ENCODE results near the gene SV2A.
"Not testable (repeated sequence)": the region's sequence is repeated elsewhere in the genome, so short reads cannot be mapped to it uniquely, and the experiment has no call there.

The SV2A gene

DNA sequence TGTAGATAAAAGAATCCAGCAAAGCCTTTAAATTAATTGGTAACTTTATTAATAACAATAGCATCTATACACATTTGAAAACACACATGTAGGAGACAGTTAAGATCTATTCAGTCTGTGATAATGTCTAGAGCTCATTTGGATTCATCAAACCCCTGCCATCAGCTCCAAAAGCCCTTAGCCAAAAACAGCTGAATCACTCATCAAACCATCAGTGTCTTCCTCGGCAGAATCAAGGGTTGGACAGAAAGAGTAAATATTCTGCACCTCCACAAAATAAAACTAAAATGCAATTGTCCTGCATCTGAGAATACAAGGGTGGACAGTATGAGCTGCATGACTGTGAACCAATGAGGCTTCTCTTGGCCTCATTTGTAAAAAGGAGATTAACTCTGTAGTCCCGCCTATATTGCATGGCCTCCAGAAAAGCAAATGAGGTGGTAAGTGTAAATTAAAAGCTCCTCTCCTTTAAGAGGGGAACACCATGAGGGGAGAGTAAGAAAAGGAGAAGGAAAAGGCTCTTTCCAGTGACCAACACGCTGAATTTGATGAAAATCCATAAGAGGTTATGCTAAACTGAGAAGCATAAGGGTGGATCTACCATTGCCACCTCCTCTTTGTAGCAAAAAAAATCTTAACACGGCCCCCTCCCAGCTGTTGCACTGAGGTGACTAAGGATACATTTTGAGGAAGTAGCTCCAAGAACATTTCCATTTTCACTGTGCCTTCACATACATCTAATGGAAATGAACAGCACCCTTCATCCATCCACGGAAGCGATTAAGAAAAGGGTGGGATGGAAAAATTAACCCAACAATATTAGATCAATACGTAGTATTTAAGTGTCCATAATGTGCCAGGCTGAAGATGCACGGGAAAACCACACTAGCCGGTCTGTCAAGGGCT lies 33.0 kb downstream of the SV2A start:
- H3K36me3 ChIP-seq, result peaks cover 10% of the 10 kb centered on the region
- TF ChIP-seq, protein P1, sequence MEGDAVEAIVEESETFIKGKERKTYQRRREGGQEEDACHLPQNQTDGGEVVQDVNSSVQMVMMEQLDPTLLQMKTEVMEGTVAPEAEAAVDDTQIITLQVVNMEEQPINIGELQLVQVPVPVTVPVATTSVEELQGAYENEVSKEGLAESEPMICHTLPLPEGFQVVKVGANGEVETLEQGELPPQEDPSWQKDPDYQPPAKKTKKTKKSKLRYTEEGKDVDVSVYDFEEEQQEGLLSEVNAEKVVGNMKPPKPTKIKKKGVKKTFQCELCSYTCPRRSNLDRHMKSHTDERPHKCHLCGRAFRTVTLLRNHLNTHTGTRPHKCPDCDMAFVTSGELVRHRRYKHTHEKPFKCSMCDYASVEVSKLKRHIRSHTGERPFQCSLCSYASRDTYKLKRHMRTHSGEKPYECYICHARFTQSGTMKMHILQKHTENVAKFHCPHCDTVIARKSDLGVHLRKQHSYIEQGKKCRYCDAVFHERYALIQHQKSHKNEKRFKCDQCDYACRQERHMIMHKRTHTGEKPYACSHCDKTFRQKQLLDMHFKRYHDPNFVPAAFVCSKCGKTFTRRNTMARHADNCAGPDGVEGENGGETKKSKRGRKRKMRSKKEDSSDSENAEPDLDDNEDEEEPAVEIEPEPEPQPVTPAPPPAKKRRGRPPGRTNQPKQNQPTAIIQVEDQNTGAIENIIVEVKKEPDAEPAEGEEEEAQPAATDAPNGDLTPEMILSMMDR (IDR thresholded peaks at IDR 0.05), result no peak
- peaks cover 16% of the 10 kb centered on the region for H3K9me3 ChIP-seq
- peaks cover 36 to 57% of the 10 kb centered on the region in 2 experiments for H3K4me1 ChIP-seq (ENCODE audit: control insufficient read depth in 1 of 2, insufficient read depth in 1 of 2, low read depth in 1 of 2, low read length in 1 of 2)
- H3K27ac ChIP-seq, result peak overlapping the region; percentile 99
- H3K4me3 ChIP-seq (ENCODE audit: low read depth in 1 of 2, low read length in 1 of 2), result peak overlapping the region; percentile 71 to 93
- no peaks in the 10 kb centered on the region for H3K27me3 ChIP-seq

DNA sequence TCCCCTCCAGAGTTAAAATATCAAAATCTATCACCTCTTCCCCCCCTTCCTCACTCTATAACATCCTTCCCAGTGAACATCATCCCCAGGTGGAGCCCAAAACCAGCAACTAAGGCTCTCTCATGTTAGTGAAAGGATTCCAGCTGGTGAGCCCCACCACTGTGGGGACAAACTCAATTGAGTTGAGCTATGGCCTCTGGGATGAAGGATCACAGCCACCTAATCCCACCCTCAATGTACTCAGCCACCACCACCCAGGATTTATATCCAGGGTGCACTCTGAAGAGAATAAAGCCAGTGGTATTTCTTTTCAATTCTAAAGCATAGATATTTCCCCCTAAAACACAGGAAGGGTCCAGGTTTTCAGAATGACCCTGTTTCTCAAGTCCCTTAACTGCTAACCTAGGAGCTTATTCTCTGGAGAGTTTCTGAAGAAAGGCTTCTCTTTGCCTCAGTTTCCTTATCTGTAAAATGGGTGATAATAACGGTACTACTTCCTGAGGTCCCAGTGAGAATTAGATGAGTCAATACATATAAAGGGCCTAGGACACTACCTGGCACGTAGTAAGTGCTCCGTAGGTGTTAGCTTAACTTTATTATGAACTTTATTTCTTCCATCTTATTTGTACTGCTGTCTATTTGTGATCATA lies 33.9 kb downstream of the SV2A start:
- TF ChIP-seq, protein P1 (IDR thresholded peaks at IDR 0.05), result no peak
- Histone ChIP-seq H3K27ac (peak overlapping the region; percentile 99), H3K4me3 (ENCODE audit: low read depth in 1 of 2, low read length in 1 of 2) (peak overlapping the region; percentile 71 to 93), H3K36me3 (peaks cover 10% of the 10 kb centered on the region), H3K4me1 (ENCODE audit: control insufficient read depth in 1 of 2, insufficient read depth in 1 of 2, low read depth in 1 of 2, low read length in 1 of 2) (peaks cover 32 to 50% of the 10 kb centered on the region in 2 experiments), H3K27me3 (no peaks in the 10 kb centered on the region), H3K9me3 (peaks cover 14% of the 10 kb centered on the region)

DNA sequence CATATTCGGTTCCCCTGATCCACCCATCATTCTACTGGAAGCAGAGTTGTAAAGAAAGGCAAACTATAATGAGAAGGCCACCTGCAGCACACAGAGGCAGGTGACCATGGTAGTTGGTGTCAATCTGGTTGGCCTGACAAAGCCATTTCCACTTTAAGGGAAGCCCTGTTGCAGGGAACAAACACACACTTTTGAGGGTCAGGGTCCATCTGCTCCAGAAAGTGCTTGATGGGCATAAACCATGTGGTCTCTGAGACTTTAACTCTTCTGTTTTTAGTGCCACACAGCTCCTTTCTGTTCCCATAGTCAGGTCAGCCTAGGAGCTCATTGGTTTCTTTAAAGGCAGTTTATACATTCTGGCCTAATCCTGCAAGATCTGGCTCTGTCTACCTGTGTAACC lies 35.8 kb downstream of the SV2A start:
- H3K4me3 ChIP-seq (ENCODE audit: low read depth in 1 of 2, low read length in 1 of 2), result peak overlapping the region in 1 of 2 experiments; percentile 3
- H3K27me3 ChIP-seq, result no peaks in the 10 kb centered on the region
- H3K9me3 ChIP-seq, result peaks cover 7% of the 10 kb centered on the region
- peaks cover 13% of the 10 kb centered on the region for H3K36me3 ChIP-seq
- TF ChIP-seq, protein P1 (IDR thresholded peaks at IDR 0.05), result no peak
- peak overlapping the region; percentile 65 for H3K27ac ChIP-seq
- peaks cover 28 to 38% of the 10 kb centered on the region in 2 experiments for H3K4me1 ChIP-seq (ENCODE audit: control insufficient read depth in 1 of 2, insufficient read depth in 1 of 2, low read depth in 1 of 2, low read length in 1 of 2)

DNA sequence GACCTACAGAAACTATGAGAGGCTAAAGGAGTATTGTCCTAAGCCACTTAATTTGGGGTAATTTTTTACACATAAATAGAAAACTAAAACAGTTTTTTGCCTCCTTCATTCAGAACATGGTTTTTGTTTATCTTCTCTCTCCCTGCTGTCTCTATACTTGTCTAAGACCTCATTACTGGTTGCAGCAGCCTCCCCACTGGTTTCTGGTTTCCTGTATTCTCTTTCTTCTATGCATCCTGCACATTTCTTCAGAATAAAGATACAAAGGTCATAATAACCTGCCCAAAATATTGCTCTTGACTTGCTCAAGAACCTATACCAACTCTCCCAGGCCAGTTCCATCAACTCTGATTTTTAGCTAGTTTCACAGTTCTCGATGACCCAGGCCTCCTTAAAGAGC lies 38.1 kb downstream of the SV2A start:
- TF ChIP-seq, protein P1 (IDR thresholded peaks at IDR 0.05), result no peak
- Histone ChIP-seq H3K4me1 (ENCODE audit: control insufficient read depth in 1 of 2, insufficient read depth in 1 of 2, low read depth in 1 of 2, low read length in 1 of 2) (peaks cover 19 to 30% of the 10 kb centered on the region in 2 experiments), H3K4me3 (ENCODE audit: low read depth in 1 of 2, low read length in 1 of 2) (no peak overlapping the region), H3K36me3 (peaks cover 13% of the 10 kb centered on the region), H3K27ac (no peak overlapping the region), H3K9me3 (no peaks in the 10 kb centered on the region), H3K27me3 (no peaks in the 10 kb centered on the region)

DNA sequence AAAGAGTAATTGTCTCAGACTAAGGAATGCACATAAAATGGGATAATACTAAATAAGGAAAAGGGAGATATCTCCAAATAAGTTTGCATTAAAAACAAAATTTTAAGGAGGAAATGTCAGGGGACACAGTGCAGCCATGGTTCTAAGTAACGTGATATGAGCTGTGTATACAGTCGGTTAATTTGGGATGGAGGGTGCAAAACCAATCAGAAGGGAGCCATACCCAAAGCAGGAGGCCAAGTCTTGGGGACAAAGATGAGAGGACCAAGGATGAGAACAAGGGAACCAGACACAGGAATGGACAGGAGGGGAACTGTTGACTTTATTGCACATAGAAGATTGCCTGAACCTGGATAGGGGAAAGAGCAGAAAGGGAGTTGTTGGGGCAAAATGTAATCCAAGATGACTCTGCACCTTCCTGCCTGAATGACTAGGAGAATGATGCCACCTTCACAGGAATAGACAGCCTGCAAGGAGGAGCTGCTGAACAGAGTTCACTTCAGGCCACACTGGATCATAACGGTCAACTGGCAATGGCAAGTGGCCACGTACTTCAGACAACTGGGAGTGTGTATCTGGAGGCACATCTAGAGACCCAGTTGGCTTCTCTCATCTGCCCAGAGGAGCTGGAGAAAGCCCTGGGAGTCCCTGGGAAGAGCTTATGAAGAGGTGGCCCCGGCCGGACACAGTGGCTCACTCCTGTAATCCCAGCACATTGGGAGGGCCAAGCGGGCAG lies 40.3 kb downstream of the SV2A start:
- TF ChIP-seq, protein P1 (IDR thresholded peaks at IDR 0.05), result no peak
- peaks cover 10% of the 10 kb centered on the region for H3K36me3 ChIP-seq
- no peaks in the 10 kb centered on the region for H3K27me3 ChIP-seq
- no peaks in the 10 kb centered on the region for H3K9me3 ChIP-seq
- no peak overlapping the region for H3K27ac ChIP-seq
- no peak overlapping the region for H3K4me3 ChIP-seq (ENCODE audit: low read depth in 1 of 2, low read length in 1 of 2)
- peaks cover 5 to 8% of the 10 kb centered on the region in 2 experiments for H3K4me1 ChIP-seq (ENCODE audit: control insufficient read depth in 1 of 2, insufficient read depth in 1 of 2, low read depth in 1 of 2, low read length in 1 of 2)

DNA sequence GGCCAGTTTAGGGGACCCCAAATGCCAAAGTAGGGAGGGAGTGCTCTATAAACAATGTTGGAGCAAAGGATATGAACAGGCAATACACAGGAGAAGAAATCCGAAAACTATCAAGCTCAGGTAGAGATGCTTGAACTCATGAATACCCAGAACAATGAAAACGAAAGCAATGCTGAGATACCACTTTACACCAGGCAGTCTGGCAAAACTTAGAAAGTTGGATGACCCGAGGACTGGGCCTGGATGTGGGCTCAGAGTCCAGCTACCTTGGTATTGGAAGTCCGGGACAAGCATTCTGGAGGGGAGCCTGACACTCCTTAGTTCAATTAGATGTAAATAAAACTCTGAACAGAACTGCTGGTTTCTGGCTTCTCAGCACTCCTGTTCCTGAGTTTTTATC lies 44.6 kb downstream of the SV2A start:
- not testable (repeated sequence) for H3K4me3 ChIP-seq (ENCODE audit: low read depth in 1 of 2, low read length in 1 of 2); H3K27me3 ChIP-seq; H3K9me3 ChIP-seq; H3K36me3 ChIP-seq; H3K27ac ChIP-seq; H3K4me1 ChIP-seq (ENCODE audit: control insufficient read depth in 1 of 2, insufficient read depth in 1 of 2, low read depth in 1 of 2, low read length in 1 of 2)

DNA sequence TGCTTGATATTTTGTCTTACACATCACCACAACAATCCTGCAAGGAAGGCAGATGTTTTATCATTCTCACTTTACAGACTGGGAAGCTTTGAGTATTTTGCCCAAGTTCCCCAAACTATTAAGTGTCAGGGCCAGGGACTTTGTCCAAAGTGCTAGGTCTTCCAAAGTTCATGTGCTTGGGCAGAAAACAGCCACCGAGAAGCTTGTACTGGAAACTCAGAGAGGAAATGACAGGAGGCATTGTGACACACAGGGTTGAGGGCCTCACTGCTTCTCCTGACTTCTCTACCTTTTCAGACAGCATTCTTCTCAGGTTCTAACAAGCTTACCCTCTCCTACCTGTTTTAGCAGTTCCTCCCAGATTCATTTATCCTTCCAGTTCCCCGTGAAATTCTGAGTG lies 50.8 kb downstream of the SV2A start:
- not testable (repeated sequence) for H3K9me3 ChIP-seq; H3K27ac ChIP-seq; H3K4me3 ChIP-seq (ENCODE audit: low read depth in 1 of 2, low read length in 1 of 2); H3K4me1 ChIP-seq (ENCODE audit: control insufficient read depth in 1 of 2, insufficient read depth in 1 of 2, low read depth in 1 of 2, low read length in 1 of 2); H3K27me3 ChIP-seq; H3K36me3 ChIP-seq

DNA sequence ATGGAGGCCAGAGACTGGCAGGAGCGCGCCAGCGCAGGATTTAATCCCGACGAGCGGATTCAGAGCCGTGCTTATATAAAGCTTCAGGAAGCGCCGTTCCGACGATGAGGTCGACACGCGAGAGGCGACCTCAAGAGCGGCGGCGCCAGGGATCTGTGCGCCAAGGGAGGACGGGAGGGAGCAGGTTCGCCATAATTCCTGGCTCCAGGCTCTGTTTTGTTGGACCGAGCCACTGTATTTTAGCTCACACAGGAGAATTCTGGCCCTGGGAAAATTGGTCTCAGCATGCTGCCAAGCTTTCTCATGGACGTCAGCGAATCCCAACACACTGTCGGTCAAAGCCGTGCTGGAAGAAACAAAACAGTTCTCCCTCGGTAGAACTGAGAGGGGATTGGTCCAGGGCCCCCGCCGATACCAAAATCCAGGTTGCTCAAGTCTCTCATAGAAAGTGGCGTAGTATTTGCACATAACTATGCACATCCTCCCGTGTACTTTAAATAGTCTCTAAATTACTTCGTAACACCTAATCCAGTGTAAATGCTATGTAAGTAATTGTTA lies 56.1 kb downstream of the SV2A start:
- H3K36me3 ChIP-seq; H3K4me1 ChIP-seq (ENCODE audit: control insufficient read depth in 1 of 2, insufficient read depth in 1 of 2, low read depth in 1 of 2, low read length in 1 of 2); H3K27me3 ChIP-seq; H3K9me3 ChIP-seq; H3K27ac ChIP-seq; H3K4me3 ChIP-seq (ENCODE audit: low read depth in 1 of 2, low read length in 1 of 2): not testable (repeated sequence)

Data from neutrophil (primary cell).